Motor neuron (in vitro differentiated cells): ENCODE data around the gene PPP4R3A. TPM values are rescaled to one million over a fixed set of nuclear protein-coding genes. Genes with fewer than 3 reads are reported as not detected.
A peak's percentile ranks its signal among the peaks of the same experiment; 100 is the strongest.
"Not testable (repeated sequence)": the region's sequence is repeated elsewhere in the genome, so short reads cannot be mapped to it uniquely, and the experiment has no call there.

Source experiments
- ATAC-seq, 8 experiments: fragments of 200-7000 bp; cut with Tn5 transposase; replicated peaks in 6 of 8; 2 replicates each; pipeline ENCODE4 v1.8.0; 2021; ENCODE audit warnings: mild to moderate bottlenecking in 8 of 8, moderate library complexity in 8 of 8
- H3K27ac ChIP-seq, 2 donors: fragments of 250-450 bp; sonication (Bioruptor Pico); 2 replicates each; pipeline ENCODE4 v1.9.0; 2021; ENCODE audit warnings: antibody characterized with exemption in 2 of 2, mild to moderate bottlenecking in 2 of 2, moderate library complexity in 1 of 2
- H3K4me1 ChIP-seq, 2 donors: fragments of 250-450 bp; sonication (Bioruptor Pico); replicated peaks in 1 of 2; 2 replicates each; pipeline ENCODE4 v1.6.1; 2021; ENCODE audit warnings: antibody characterized with exemption in 2 of 2, mild to moderate bottlenecking in 2 of 2, moderate library complexity in 1 of 2
- H3K4me3 ChIP-seq, 5 donors: fragments of 250-450 bp; sonication (Bioruptor Pico); 2 replicates each; pipeline ENCODE4 v1.9.0; 2021; ENCODE audit warnings: antibody characterized with exemption in 5 of 5, mild to moderate bottlenecking in 5 of 5, moderate library complexity in 4 of 5
- WGBS, 10 experiments: fragments of 450-650 bp; shearing (Covaris generic); methylation state at CpG; one replicate each; pipeline ENCODE4 v1.0.0; 2022; 5-methylcytosine and 5-hydroxymethylcytosine counted together
- in situ Hi-C, 9 experiments: fragments of 400-800 bp; cut with MboI; loops; one replicate each; pipeline ENCODE4 v1.15.0; 2021; ENCODE audit warnings: low sequenced_read_pairs in 9 of 9, low pct_unique_long_range_greater_than_20kb in 2 of 9; ENCODE audit not compliant: unreplicated experiment in 9 of 9
- total RNA-seq, 8 experiments: library from RNA; unstranded; fragments of 300-600 nt; gene quantifications; 2 replicates each; pipeline versions ENCODE4 v1.2.3 to v1.2.4, GENCODE V29; 2022

Gene PPP4R3A
- total RNA-seq, 8 experiments from 2014 or later = 45.5 to 107 (median 67.4) TPM

DNA sequence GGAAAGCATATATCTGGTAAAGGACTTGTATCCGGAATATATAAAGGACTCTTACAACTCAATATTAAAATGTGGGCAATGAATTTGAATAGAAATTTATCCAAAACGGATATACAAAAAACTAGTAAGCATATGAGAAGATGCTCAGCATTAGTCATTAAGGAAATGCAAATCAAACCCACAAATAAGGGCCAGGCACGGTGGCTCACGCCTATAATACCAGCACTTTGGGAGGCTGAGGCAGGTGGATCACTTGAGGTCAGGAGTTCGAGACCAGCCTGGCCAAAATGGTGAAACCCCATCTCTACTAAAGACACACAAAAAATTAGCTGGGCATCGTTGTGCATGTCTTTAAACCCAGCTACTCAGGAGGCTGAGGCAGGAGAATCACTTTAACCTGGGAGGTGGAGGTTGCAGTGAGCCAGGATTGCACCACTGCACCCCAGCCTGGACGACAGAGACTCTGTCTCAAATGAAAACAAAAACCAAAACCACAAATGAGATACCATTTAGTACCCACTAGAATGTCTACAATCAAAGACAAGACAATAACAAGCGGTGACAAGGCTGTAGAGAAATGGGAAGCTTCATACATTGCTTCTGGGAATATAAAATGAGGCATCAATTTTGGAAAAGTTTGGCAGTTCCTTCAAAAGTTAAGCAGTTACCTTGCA, 15.6 kb downstream of the PPP4R3A start:
- ATAC-seq = peak in 2 of 8 experiments; percentile 52 to 62
- 19 to 100% (median 62%) methylated on average over 1 to 8 of the region's 8 CpGs for WGBS, 10 experiments
- H3K4me3 ChIP-seq, in situ Hi-C loops, H3K27ac ChIP-seq: not testable (repeated sequence)
- H3K4me1 ChIP-seq = peaks cover 7 to 18% of the 10 kb centered on the region in 2 donors

GRCh38 chr14:91493169-91493568, 16.9 kb downstream of the PPP4R3A start:
- H3K27ac ChIP-seq = no peak overlapping the region
- H3K4me1 ChIP-seq = peaks cover 7 to 18% of the 10 kb centered on the region in 2 donors
- in situ Hi-C loops = no loop called here
- peak in 6 of 8 experiments; percentile 23 to 78 (median 53) for ATAC-seq
- 67 to 100% (median 91%) methylated on average over 1 to 3 of the region's 3 CpGs; no CpG with 5 or more reads in 2 of the 10 experiments for WGBS, 10 experiments
- no peak overlapping the region for H3K4me3 ChIP-seq

GRCh38 chr14:91484744-91485143, 25.4 kb downstream of the PPP4R3A start:
- peak in 7 of 8 experiments; percentile 29 to 97 (median 67) for ATAC-seq
- WGBS, 10 experiments = 0 to 94% (median 35%) methylated on average over 2 of the region's 2 CpGs; no CpG with 5 or more reads in 1 of the 10 experiments
- in situ Hi-C loops = no loop called here
- no peak overlapping the region for H3K4me3 ChIP-seq
- H3K4me1 ChIP-seq = no peaks in the 10 kb centered on the region
- no peak overlapping the region for H3K27ac ChIP-seq

DNA sequence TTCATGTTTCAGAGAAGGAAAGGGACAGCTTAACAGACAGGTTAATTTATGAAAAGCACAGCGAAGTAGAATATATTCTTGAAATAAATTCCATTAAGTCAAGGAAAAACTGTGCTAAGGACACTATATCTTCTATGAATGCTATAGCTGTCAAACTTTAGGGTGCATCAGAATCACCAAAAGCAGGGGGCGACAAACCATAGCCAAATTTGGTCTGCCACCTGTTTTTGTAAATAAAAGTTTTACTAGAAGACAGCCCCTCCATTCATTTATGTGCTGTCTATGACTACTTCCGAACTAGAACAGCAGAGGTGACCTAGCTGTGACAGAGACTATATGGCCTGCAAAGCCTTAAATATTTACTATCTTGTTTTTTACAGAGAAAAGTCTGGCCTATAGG, 25.9 kb downstream of the PPP4R3A start:
- in situ Hi-C loops = no loop called here
- 67 to 100% (median 98%) methylated on average over 1 to 3 of the region's 3 CpGs for WGBS, 10 experiments
- no peak for ATAC-seq

DNA sequence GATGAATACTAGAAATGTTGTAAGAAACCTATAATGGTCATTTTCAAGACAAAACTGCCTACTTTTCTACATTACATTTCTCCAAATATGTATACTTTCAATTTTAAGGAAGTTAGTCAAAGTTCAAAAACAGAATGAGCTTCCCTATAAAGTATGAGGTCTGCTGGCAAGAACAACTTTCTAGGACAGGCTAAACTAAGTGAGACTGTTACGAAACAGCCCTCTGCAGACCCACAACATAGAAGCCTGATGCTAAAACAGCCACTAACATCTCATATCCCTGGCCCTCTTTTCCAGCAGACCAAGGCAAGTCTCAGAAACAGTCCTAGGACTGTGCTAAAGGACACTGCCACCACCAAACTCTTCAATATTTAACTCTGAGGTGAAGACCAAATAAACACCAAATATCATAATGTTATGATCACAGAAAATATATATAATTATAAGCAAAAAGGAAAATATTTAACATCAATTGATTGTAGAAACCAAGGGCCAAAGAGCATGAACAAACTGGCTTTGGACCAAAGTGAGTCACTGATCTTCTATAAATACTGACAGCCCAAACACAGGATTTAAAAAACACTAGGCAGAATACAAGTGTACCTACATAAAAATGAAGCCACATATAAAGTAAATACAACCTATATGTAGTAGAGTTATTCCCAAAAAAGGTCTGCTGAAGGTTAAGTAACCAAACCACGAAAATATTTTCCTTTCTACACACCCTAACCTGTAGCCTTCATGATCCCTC, 27.7 kb downstream of the PPP4R3A start:
- Histone ChIP-seq H3K4me1 (no peaks in the 10 kb centered on the region), H3K4me3 (no peak overlapping the region), H3K27ac (no peak overlapping the region)
- no peak for ATAC-seq
- WGBS, 10 experiments = 83 to 100% (median 93%) methylated on average over 1 to 2 of the region's 2 CpGs; no CpG with 5 or more reads in 2 of the 10 experiments
- in situ Hi-C loops = no loop called here

More for the DNA sequence above, 25.9 kb downstream of the PPP4R3A start:
- Histone ChIP-seq H3K4me3 (no peak overlapping the region), H3K27ac (no peak overlapping the region), H3K4me1 (no peaks in the 10 kb centered on the region)

DNA sequence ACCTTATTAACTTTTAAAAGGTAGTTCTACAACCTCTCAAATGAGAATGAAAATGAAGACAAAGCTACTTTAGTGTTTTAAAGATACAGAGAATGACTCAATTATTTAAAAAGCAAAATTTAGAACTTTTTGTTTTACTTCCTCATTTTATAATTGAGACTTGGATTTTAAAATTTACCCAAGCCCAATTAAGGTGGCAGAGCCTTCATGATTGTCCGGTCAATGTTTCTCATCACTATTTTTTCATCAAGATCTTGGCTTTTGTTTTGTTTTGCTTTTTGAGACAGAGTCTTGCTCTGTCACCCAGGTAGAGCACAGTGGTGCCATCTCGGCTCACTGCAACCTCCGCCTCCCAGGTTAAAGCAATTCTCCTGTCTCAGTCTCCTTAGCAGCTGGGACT, 32.7 kb downstream of the PPP4R3A start:
- 86 to 100% (median 100%) methylated on average over 1 to 3 of the region's 3 CpGs for WGBS, 10 experiments
- in situ Hi-C loops = no loop called here
- H3K4me3 ChIP-seq = no peak overlapping the region

DNA sequence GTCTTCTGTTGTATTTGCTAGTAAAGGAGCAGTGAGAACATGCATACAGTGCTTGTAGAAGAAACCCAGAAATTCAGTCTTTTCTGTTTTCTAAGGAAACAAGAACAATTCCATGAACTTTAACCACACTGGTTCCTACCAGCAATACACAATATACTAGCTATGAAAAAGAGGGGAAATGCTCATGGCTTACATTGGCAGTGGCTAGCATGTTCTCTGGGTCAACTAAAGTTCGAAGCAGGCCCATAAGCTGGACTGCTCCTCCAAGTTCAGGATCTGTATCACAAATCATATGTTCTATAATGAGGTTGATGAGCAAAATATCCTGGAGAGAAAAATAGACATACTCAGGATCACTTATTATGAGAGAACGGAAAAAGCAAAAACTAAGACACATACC, 37.1 kb downstream of the PPP4R3A start:
- Histone ChIP-seq H3K4me3 (no peak overlapping the region), H3K4me1 (no peaks in the 10 kb centered on the region), H3K27ac (no peak overlapping the region)
- in situ Hi-C loops = no loop called here
- 90 to 100% (median 100%) methylated on average over 1 to 2 of the region's 2 CpGs; no CpG with 5 or more reads in 2 of the 10 experiments for WGBS, 10 experiments
- ATAC-seq = no peak

More for the DNA sequence above, 32.7 kb downstream of the PPP4R3A start:
- no peak for ATAC-seq
- Histone ChIP-seq H3K27ac (no peak overlapping the region), H3K4me1 (no peaks in the 10 kb centered on the region)

GRCh38 chr14:91470216-91470615, 39.9 kb downstream of the PPP4R3A start:
- H3K4me1 ChIP-seq = peaks cover 0 to 3% of the 10 kb centered on the region in 2 donors
- H3K27ac ChIP-seq = no peak overlapping the region
- WGBS, 10 experiments = 71 to 100% (median 95%) methylated on average over 1 to 2 of the region's 2 CpGs; no CpG with 5 or more reads in 1 of the 10 experiments
- no peak for ATAC-seq
- in situ Hi-C loops = no loop called here
- H3K4me3 ChIP-seq = no peak overlapping the region

GRCh38 chr14:91466192-91466591, 43.9 kb downstream of the PPP4R3A start:
- in situ Hi-C loops = no loop called here
- Histone ChIP-seq H3K4me3 (no peak overlapping the region), H3K4me1 (peaks cover 0 to 3% of the 10 kb centered on the region in 2 donors), H3K27ac (no peak overlapping the region)
- WGBS, 10 experiments = 13 to 80% (median 21%) methylated on average over 1 to 4 of the region's 4 CpGs; no CpG with 5 or more reads in 2 of the 10 experiments
- peak in 1 of 8 experiments; percentile 65 for ATAC-seq

DNA sequence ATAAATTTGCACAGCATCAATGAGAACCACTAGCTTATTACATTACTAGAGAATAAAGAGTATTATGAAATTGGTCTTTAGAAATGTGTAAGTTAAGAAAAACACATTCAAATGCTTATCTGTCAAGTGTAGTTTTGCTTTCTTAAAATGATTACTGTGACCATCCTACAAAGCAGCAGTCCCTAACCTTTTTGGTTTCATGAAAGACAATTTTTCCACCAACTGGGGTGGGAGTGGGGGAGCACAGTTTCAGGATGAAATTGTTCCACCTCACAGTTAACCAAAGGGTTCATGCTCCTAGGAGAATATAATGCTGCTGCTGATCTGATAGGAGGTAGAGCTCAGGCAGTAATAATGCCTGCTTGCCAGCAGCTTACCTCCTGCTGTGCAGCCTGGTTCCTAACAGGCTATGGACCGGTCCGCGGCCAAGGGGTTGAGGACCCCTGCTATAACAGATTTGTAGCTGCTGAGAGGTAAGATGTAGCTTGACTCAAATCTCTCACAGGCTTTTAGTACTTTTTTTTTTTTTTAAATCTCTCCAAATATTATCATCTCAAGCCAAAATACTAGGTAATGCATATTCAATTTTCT, 45.4 kb downstream of the PPP4R3A start:
- WGBS, 10 experiments = 40 to 100% (median 70%) methylated on average over 2 to 3 of the region's 3 CpGs; no CpG with 5 or more reads in 5 of the 10 experiments
- ATAC-seq = no peak

GRCh38 chr14:91458612-91459011, 51.5 kb downstream of the PPP4R3A start:
- in situ Hi-C loops = no loop called here
- Histone ChIP-seq H3K27ac (no peak overlapping the region), H3K4me1 (no peaks in the 10 kb centered on the region), H3K4me3 (no peak overlapping the region)
- no peak for ATAC-seq
- 77 to 100% (median 94%) methylated on average over 1 to 5 of the region's 5 CpGs for WGBS, 10 experiments

More for the DNA sequence above, 45.4 kb downstream of the PPP4R3A start:
- Histone ChIP-seq H3K27ac (no peak overlapping the region), H3K4me1 (peaks cover 0 to 3% of the 10 kb centered on the region in 2 donors), H3K4me3 (no peak overlapping the region)
- in situ Hi-C loops = no loop called here

DNA sequence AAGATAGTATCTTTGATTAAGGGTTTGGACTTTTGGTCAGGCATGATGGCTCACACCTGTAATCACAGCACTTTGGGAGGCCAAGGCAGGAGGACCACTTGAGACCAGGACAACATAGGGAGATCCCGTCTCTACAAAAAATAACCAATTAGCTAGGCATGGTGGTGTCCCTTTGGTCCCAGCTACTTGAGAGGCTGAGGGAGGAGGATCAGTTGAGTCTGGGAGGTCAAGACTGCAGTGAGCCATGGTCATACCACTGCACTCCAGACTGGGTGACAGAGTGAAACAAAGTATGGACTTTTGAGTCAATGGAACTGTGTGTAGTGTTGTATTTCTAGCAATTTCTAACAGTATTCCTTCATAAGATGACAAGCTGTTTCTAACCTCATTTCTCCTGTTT, 53.8 kb downstream of the PPP4R3A start:
- H3K4me3 ChIP-seq = no peak overlapping the region
- no peak overlapping the region for H3K27ac ChIP-seq
- ATAC-seq = no peak
- WGBS, 10 experiments = 67 to 100% (median 93%) methylated on average over 1 of the region's 1 CpG; no CpG with 5 or more reads in 4 of the 10 experiments
- H3K4me1 ChIP-seq = no peaks in the 10 kb centered on the region
- in situ Hi-C loops = no loop called here

GRCh38 chr14:91454580-91454979, 55.5 kb downstream of the PPP4R3A start:
- ATAC-seq = no peak
- H3K4me1 ChIP-seq = no peaks in the 10 kb centered on the region
- WGBS, 10 experiments = 80 to 100% (median 100%) methylated on average over 1 to 3 of the region's 3 CpGs; no CpG with 5 or more reads in 2 of the 10 experiments
- no peak overlapping the region for H3K4me3 ChIP-seq
- in situ Hi-C loops = no loop called here
- H3K27ac ChIP-seq = no peak overlapping the region
